ENCODE measurements around the gene TMEM41A.
A peak's percentile ranks its signal among the peaks of the same experiment; 100 is the strongest.

TMEM41A gene

GRCh38 chr3:185470323-185470722 lies 28.5 kb downstream of the TMEM41A start:
- no peak for TF ChIP-seq ZBTB7A (IDR thresholded peaks at IDR 0.05; ENCODE audit: low read depth)
- TF ChIP-seq TCF12 (IDR thresholded peaks at IDR 0.05; ENCODE audit: low read depth): no peak
- TF ChIP-seq TAF1 (IDR thresholded peaks at IDR 0.05; ENCODE audit: low read depth): no peak
- TF ChIP-seq, protein P1, sequence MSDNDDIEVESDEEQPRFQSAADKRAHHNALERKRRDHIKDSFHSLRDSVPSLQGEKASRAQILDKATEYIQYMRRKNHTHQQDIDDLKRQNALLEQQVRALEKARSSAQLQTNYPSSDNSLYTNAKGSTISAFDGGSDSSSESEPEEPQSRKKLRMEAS (IDR thresholded peaks at IDR 0.05): no peak
- TF ChIP-seq RAD21 (IDR thresholded peaks at IDR 0.05; ENCODE audit: low read depth): no peak
- TF ChIP-seq NFIC (IDR thresholded peaks at IDR 0.05): no peak
- TF ChIP-seq CEBPB (IDR thresholded peaks at IDR 0.05): no peak
- TF ChIP-seq EGR1 (IDR thresholded peaks at IDR 0.05): no peak
- TF ChIP-seq, protein P2, sequence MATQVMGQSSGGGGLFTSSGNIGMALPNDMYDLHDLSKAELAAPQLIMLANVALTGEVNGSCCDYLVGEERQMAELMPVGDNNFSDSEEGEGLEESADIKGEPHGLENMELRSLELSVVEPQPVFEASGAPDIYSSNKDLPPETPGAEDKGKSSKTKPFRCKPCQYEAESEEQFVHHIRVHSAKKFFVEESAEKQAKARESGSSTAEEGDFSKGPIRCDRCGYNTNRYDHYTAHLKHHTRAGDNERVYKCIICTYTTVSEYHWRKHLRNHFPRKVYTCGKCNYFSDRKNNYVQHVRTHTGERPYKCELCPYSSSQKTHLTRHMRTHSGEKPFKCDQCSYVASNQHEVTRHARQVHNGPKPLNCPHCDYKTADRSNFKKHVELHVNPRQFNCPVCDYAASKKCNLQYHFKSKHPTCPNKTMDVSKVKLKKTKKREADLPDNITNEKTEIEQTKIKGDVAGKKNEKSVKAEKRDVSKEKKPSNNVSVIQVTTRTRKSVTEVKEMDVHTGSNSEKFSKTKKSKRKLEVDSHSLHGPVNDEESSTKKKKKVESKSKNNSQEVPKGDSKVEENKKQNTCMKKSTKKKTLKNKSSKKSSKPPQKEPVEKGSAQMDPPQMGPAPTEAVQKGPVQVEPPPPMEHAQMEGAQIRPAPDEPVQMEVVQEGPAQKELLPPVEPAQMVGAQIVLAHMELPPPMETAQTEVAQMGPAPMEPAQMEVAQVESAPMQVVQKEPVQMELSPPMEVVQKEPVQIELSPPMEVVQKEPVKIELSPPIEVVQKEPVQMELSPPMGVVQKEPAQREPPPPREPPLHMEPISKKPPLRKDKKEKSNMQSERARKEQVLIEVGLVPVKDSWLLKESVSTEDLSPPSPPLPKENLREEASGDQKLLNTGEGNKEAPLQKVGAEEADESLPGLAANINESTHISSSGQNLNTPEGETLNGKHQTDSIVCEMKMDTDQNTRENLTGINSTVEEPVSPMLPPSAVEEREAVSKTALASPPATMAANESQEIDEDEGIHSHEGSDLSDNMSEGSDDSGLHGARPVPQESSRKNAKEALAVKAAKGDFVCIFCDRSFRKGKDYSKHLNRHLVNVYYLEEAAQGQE (IDR thresholded peaks at IDR 0.05; ENCODE audit: low read depth): no peak
- TF ChIP-seq FOXM1 (IDR thresholded peaks at IDR 0.05; ENCODE audit: borderline replicate concordance, low read depth): no peak
- TF ChIP-seq CREB1 (IDR thresholded peaks at IDR 0.05; ENCODE audit: low read depth): no peak
- TF ChIP-seq TEAD4 (IDR thresholded peaks at IDR 0.05): no peak
- TF ChIP-seq, protein P3, sequence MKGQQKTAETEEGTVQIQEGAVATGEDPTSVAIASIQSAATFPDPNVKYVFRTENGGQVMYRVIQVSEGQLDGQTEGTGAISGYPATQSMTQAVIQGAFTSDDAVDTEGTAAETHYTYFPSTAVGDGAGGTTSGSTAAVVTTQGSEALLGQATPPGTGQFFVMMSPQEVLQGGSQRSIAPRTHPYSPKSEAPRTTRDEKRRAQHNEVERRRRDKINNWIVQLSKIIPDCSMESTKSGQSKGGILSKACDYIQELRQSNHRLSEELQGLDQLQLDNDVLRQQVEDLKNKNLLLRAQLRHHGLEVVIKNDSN (IDR thresholded peaks at IDR 0.05): no peak
- no peak for TF ChIP-seq YY1 (IDR thresholded peaks at IDR 0.05; ENCODE audit: low read depth)
- no peak for TF ChIP-seq EP300 (IDR thresholded peaks at IDR 0.05; ENCODE audit: borderline replicate concordance)

GRCh38 chr3:185469542-185469941 lies 29.3 kb downstream of the TMEM41A start:
- no peak for TF ChIP-seq TAF1 (IDR thresholded peaks at IDR 0.05; ENCODE audit: low read depth)
- TF ChIP-seq TCF12 (IDR thresholded peaks at IDR 0.05; ENCODE audit: low read depth): no peak
- no peak for TF ChIP-seq NFIC (IDR thresholded peaks at IDR 0.05)
- TF ChIP-seq CREB1 (IDR thresholded peaks at IDR 0.05; ENCODE audit: low read depth): no peak
- TF ChIP-seq, protein P3 (IDR thresholded peaks at IDR 0.05): no peak
- TF ChIP-seq EP300 (IDR thresholded peaks at IDR 0.05; ENCODE audit: borderline replicate concordance): no peak
- TF ChIP-seq YY1 (IDR thresholded peaks at IDR 0.05; ENCODE audit: low read depth): no peak

DNA sequence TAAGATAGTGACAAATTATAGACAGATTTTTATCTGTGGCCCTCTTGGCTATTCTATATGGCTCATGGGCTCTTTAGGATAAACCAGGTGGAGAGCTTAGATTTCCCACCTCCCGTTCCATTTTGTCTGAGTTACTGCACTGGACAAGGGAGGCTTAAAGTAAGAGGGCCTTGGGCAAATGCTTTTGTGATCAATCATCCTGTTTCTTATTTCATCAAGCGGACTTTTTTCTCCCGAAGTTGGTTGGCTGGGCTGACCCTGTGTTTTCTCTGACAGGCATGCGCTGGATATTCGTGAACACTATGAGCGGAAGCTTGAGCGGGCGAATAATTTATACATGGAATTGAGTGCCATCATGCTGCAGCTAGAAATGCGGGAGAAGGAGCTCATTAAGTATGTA lies 33.4 kb downstream of the TMEM41A start:
- TF ChIP-seq, protein P2 (IDR thresholded peaks at IDR 0.05; ENCODE audit: low read depth): no peak
- TF ChIP-seq, protein P1 (IDR thresholded peaks at IDR 0.05): no peak
- TF ChIP-seq ZBTB7A (IDR thresholded peaks at IDR 0.05; ENCODE audit: low read depth) (no peak), CEBPB (IDR thresholded peaks at IDR 0.05) (no peak), TEAD4 (IDR thresholded peaks at IDR 0.05) (no peak), CREB1 (IDR thresholded peaks at IDR 0.05; ENCODE audit: low read depth) (no peak), EGR1 (IDR thresholded peaks at IDR 0.05) (no peak)

DNA sequence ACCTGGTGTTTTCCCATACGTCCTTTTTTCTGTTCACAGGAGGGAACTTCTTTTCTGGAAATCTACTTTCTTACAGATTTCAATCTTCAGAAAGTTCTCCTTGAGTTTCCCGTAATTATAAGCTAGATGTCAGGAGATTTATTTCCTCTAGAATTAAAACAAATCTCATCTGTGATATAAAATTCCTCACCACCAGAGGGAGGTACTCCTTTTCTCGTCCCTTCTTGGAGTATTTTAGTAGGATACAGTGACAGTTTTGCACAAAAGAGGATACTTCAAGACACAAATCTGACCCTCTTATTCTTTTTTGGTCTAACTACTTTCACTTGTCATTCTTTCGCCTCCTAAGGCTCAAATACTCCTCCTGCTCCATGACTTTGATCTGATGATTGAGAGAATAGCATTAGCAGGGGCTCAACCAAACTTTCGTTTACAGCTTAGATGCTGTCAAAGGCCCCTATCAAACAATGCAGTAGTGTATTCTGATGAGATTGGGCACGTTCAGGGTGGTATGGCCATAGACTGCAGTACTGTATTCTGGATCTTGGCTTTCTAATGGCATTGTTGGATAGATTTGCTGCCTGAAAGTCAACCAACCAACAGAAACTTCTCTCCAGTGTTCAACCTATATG lies 38.0 kb downstream of the TMEM41A start:
- no peak for TF ChIP-seq TAF1 (IDR thresholded peaks at IDR 0.05; ENCODE audit: low read depth)
- peak; percentile 60 for TF ChIP-seq RAD21 (IDR thresholded peaks at IDR 0.05; ENCODE audit: low read depth)
- no peak for TF ChIP-seq NFIC (IDR thresholded peaks at IDR 0.05)

GRCh38 chr3:185460309-185460708 lies 38.5 kb downstream of the TMEM41A start:
- TF ChIP-seq CREB1 (IDR thresholded peaks at IDR 0.05; ENCODE audit: low read depth): no peak
- TF ChIP-seq TEAD4 (IDR thresholded peaks at IDR 0.05): no peak
- no peak for TF ChIP-seq EGR1 (IDR thresholded peaks at IDR 0.05)
- no peak for TF ChIP-seq TAF1 (IDR thresholded peaks at IDR 0.05; ENCODE audit: low read depth)
- TF ChIP-seq RAD21 (IDR thresholded peaks at IDR 0.05; ENCODE audit: low read depth): no peak
- no peak for TF ChIP-seq YY1 (IDR thresholded peaks at IDR 0.05; ENCODE audit: low read depth)
- no peak for TF ChIP-seq NFIC (IDR thresholded peaks at IDR 0.05)
- no peak for TF ChIP-seq TCF12 (IDR thresholded peaks at IDR 0.05; ENCODE audit: low read depth)
- TF ChIP-seq, protein P2 (IDR thresholded peaks at IDR 0.05; ENCODE audit: low read depth): no peak
- no peak for TF ChIP-seq FOXM1 (IDR thresholded peaks at IDR 0.05; ENCODE audit: borderline replicate concordance, low read depth)
- no peak for TF ChIP-seq EP300 (IDR thresholded peaks at IDR 0.05; ENCODE audit: borderline replicate concordance)
- TF ChIP-seq, protein P3 (IDR thresholded peaks at IDR 0.05): no peak
- TF ChIP-seq CEBPB (IDR thresholded peaks at IDR 0.05): no peak
- no peak for TF ChIP-seq ZBTB7A (IDR thresholded peaks at IDR 0.05; ENCODE audit: low read depth)
- TF ChIP-seq, protein P1 (IDR thresholded peaks at IDR 0.05): no peak
